Femur (tissue), 1 donor: ENCODE measurements around the gene EIF3L.

Source experiments
- DNase-seq: peaks from one replicate; pipeline ENCODE4 v3.0.0-alpha.2; 2017

The EIF3L gene

GRCh38 chr22:37855462-37855861 is 6.2 kb downstream of the EIF3L start:
- DNase-seq = no peak

GRCh38 chr22:37860796-37861421 is 11.7 kb downstream of the EIF3L start:
- DNase-seq = no peak

GRCh38 chr22:37862570-37863325 is 13.5 kb downstream of the EIF3L start:
- DNase-seq = no peak

- DNase-seq = no peak
Observed at GRCh38 chr22:37865510-37865909, 16.3 kb downstream of the EIF3L start.

GRCh38 chr22:37870273-37870672 is 21.1 kb downstream of the EIF3L start:
- DNase-seq = no peak

- DNase-seq = no peak
Observed at GRCh38 chr22:37880668-37881440, 31.6 kb downstream of the EIF3L start.

- DNase-seq = peak; percentile 48
Observed at GRCh38 chr22:37884420-37884819, 35.2 kb downstream of the EIF3L start.

GRCh38 chr22:37887584-37888378 is 38.6 kb downstream of the EIF3L start:
- peak; percentile 58 for DNase-seq

GRCh38 chr22:37891926-37892325 is 42.7 kb downstream of the EIF3L start:
- DNase-seq = no peak

- peak; percentile 73 for DNase-seq
Observed at GRCh38 chr22:37892566-37893335, 43.5 kb downstream of the EIF3L start.

- DNase-seq = no peak
Observed at GRCh38 chr22:37893583-37893983, 44.4 kb downstream of the EIF3L start.

GRCh38 chr22:37894939-37895670 is 45.9 kb downstream of the EIF3L start:
- DNase-seq = no peak

- DNase-seq = no peak
Observed at GRCh38 chr22:37896181-37896592, 47.0 kb downstream of the EIF3L start.

- no peak for DNase-seq
Observed at GRCh38 chr22:37896939-37897338, 47.7 kb downstream of the EIF3L start.

- DNase-seq = no peak
Observed at GRCh38 chr22:37897807-37898206, 48.6 kb downstream of the EIF3L start.

- DNase-seq = no peak
Observed at GRCh38 chr22:37898441-37899181, 49.4 kb downstream of the EIF3L start.

- DNase-seq = peak; percentile 71
Observed at GRCh38 chr22:37904572-37905533, 55.6 kb downstream of the EIF3L start.

GRCh38 chr22:37905534-37906363 is 56.5 kb downstream of the EIF3L start, which contains the start of gene MICALL1:
Gene MICALL1, plus strand, starts transcription at chr22:37906297. Its CDS starts 126 bp downstream, at chr22:37906423.
- peak; percentile 75 for DNase-seq
